HepG2 (cell line): ENCODE data around the gene PROX2. TPM values are rescaled to one million over a fixed set of nuclear protein-coding genes. Genes with fewer than 3 reads are reported as not detected.

Experiments
- ZKSCAN8 ChIP-seq: IDR thresholded peaks from 2 replicates; pipeline ENCODE4 v1.6.1; 2016; ENCODE audit warnings: borderline replicate concordance, missing genetic modification reagents, missing compliant biosample characterization
- ZNF792 ChIP-seq: IDR thresholded peaks from 2 replicates; pipeline ENCODE4 v1.6.1; 2016
- polyA plus RNA-seq, 8 experiments: library from polyadenylated mRNA; depleted of rRNA in 3 of 8; stranded (reverse) in 7 of 8; unstranded in 1 of 8; fragments of >200 nt; fragmentation: Illumina TruSeq in 4 of 8; extraction: Trizol in 4 of 8; gene quantifications; 2 replicates each; pipeline versions ENCODE4 v1.2.1 to v1.2.3, GENCODE V29; 2011 to 2016; ENCODE audit warnings: low read depth in 4 of 8, missing spikeins in 1 of 8, mixed read lengths in 1 of 8; ENCODE audit not compliant: insufficient read depth in 1 of 8
- total RNA-seq, 5 experiments: library from RNA; depleted of rRNA; stranded (reverse); fragments of >200 nt; fragmentation: Illumina TruSeq; extraction: Trizol; gene quantifications; 2 replicates each; pipeline ENCODE4 v1.2.3, GENCODE V29; 2016; ENCODE audit warnings: low read depth in 1 of 5
- TF ChIP-seq, protein P1 (sequence below): sonication (generic); formaldehyde crosslinking; IDR thresholded peaks from 2 replicates; pipeline ENCODE4 v1.4.0; 2020; ENCODE audit warnings: mild to moderate bottlenecking, missing genetic modification reagents, borderline replicate concordance
- TF ChIP-seq, protein P2 (sequence below): sonication (generic); formaldehyde crosslinking; IDR thresholded peaks from 2 replicates; pipeline ENCODE4 v1.4.0; 2020; ENCODE audit warnings: missing genetic modification reagents

PROX2 gene
- total and polyA plus RNA-seq, 2 of the 13 experiments (the other 11 are each of a cell fraction or from before 2014, with no cell fraction given), result not detected

DNA sequence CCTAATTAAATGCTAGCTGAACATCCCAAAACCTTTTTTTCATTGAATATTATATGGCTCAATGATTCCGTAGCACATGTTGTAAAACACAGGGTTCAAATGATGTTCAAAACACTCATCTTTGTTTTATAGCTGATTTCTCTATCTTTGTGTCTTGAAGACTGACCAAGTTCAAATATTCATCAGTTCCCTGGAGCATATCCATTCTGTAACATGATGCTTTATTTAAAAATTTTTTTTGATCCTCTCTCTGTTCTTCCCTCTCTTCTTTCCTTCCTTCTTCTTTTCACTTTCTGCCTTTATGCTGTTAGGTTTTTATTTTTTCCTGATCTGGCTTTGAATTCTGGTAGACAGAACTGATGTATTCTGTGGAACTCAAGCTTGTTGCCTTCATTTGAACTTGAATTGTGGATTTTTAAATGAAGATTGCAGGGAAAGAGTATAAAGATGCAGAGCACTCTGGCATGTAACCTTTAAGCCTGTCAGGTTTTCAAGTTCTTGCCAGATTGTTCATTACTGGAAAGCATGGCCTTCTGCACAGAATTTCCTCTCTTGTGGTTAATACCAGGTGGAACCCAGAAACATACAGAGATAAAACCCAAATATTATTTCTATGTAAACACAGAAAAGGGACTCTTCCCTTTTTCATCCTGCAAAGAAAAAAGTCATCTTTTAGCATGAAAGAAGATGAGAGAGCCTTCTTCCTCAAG is 39.5 kb downstream of the PROX2 start (continued):
- TF ChIP-seq, protein P1, sequence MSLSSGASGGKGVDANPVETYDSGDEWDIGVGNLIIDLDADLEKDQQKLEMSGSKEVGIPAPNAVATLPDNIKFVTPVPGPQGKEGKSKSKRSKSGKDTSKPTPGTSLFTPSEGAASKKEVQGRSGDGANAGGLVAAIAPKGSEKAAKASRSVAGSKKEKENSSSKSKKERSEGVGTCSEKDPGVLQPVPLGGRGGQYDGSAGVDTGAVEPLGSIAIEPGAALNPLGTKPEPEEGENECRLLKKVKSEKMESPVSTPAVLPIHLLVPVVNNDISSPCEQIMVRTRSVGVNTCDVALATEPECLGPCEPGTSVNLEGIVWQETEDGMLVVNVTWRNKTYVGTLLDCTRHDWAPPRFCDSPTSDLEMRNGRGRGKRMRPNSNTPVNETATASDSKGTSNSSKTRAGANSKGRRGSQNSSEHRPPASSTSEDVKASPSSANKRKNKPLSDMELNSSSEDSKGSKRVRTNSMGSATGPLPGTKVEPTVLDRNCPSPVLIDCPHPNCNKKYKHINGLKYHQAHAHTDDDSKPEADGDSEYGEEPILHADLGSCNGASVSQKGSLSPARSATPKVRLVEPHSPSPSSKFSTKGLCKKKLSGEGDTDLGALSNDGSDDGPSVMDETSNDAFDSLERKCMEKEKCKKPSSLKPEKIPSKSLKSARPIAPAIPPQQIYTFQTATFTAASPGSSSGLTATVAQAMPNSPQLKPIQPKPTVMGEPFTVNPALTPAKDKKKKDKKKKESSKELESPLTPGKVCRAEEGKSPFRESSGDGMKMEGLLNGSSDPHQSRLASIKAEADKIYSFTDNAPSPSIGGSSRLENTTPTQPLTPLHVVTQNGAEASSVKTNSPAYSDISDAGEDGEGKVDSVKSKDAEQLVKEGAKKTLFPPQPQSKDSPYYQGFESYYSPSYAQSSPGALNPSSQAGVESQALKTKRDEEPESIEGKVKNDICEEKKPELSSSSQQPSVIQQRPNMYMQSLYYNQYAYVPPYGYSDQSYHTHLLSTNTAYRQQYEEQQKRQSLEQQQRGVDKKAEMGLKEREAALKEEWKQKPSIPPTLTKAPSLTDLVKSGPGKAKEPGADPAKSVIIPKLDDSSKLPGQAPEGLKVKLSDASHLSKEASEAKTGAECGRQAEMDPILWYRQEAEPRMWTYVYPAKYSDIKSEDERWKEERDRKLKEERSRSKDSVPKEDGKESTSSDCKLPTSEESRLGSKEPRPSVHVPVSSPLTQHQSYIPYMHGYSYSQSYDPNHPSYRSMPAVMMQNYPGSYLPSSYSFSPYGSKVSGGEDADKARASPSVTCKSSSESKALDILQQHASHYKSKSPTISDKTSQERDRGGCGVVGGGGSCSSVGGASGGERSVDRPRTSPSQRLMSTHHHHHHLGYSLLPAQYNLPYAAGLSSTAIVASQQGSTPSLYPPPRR (CRISPR knock-in tag), result no peak
- TF ChIP-seq ZNF792 (CRISPR knock-in tag) (no peak), ZKSCAN8 (no peak)
- TF ChIP-seq, protein P2, sequence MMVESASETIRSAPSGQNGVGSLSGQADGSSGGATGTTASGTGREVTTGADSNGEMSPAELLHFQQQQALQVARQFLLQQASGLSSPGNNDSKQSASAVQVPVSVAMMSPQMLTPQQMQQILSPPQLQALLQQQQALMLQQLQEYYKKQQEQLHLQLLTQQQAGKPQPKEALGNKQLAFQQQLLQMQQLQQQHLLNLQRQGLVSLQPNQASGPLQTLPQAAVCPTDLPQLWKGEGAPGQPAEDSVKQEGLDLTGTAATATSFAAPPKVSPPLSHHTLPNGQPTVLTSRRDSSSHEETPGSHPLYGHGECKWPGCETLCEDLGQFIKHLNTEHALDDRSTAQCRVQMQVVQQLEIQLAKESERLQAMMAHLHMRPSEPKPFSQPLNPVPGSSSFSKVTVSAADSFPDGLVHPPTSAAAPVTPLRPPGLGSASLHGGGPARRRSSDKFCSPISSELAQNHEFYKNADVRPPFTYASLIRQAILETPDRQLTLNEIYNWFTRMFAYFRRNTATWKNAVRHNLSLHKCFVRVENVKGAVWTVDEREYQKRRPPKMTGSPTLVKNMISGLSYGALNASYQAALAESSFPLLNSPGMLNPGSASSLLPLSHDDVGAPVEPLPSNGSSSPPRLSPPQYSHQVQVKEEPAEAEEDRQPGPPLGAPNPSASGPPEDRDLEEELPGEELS (CRISPR knock-in tag), result no peak
